Neuronal stem cell (in vitro differentiated cells): ENCODE measurements around the gene DGKB.

ENCODE experiments used
- DNase-seq: peaks from one replicate; pipeline ENCODE4 v3.0.0-alpha.2; 2013; ENCODE audit warnings: low spot score
- H2AFZ ChIP-seq: one replicate; pipeline ENCODE4 v1.6.1; 2013; ENCODE audit warnings: mild to moderate bottlenecking, low read length, inconsistent platforms
- H2AK5ac ChIP-seq: 2 replicates; pipeline ENCODE4 v1.6.1; 2013; ENCODE audit warnings: low read depth, mild to moderate bottlenecking, inconsistent platforms, low read length, moderate library complexity, mixed read lengths
- H2BK120ac ChIP-seq: 2 replicates; pipeline ENCODE4 v1.6.1; 2013; ENCODE audit warnings: low read depth, mild to moderate bottlenecking, inconsistent platforms, low read length, moderate library complexity, mixed read lengths
- H2BK12ac ChIP-seq: one replicate; pipeline ENCODE4 v1.6.1; 2013; ENCODE audit warnings: low read length, inconsistent platforms
- H2BK15ac ChIP-seq: 2 replicates; pipeline ENCODE4 v1.6.1; 2013; ENCODE audit warnings: mild to moderate bottlenecking, low read length, inconsistent platforms, mixed read lengths
- H2BK5ac ChIP-seq: one replicate; pipeline ENCODE4 v1.6.1; 2013; ENCODE audit warnings: inconsistent platforms, mild to moderate bottlenecking, low read length, moderate library complexity
- H3K14ac ChIP-seq: one replicate; pipeline ENCODE4 v1.6.1; 2013; ENCODE audit warnings: low read length, inconsistent platforms
- H3K18ac ChIP-seq: 2 replicates; pipeline ENCODE4 v1.6.1; 2013; ENCODE audit warnings: low read length, inconsistent platforms
- H3K23ac ChIP-seq: 2 replicates; pipeline ENCODE4 v1.6.1; 2013; ENCODE audit warnings: low read depth, mild to moderate bottlenecking, mixed read lengths, low read length, inconsistent platforms; ENCODE audit not compliant: poor library complexity
- H3K27ac ChIP-seq: replicated peaks from 3 replicates; pipeline ENCODE4 v1.5.1; 2013; ENCODE audit warnings: low read length, inconsistent platforms
- H3K27me3 ChIP-seq, 3 experiments: 2 replicates each; pipeline ENCODE4 v1.6.1; 2013; ENCODE audit warnings: low read length in 3 of 3, mild to moderate bottlenecking in 2 of 3, inconsistent platforms in 1 of 3, low read depth in 1 of 3, mixed read lengths in 1 of 3, moderate library complexity in 1 of 3; ENCODE audit not compliant: control insufficient read depth in 3 of 3, insufficient read depth in 3 of 3
- H3K36me3 ChIP-seq, 2 donors: replicated peaks in 1 of 2; 2 replicates each; pipeline ENCODE4 v1.6.1; 2013; ENCODE audit warnings: low read length in 2 of 2; ENCODE audit not compliant: control insufficient read depth in 2 of 2, insufficient read depth in 2 of 2
- H3K4ac ChIP-seq: 2 replicates; pipeline ENCODE4 v1.6.1; 2013; ENCODE audit warnings: inconsistent platforms, mild to moderate bottlenecking, low read length, moderate library complexity
- H3K4me1 ChIP-seq, 2 donors: 1 replicate in 1 of 2; 2 replicates in 1 of 2; pipeline ENCODE4 v1.6.1; 2013; ENCODE audit warnings: low read length in 2 of 2, low read depth in 1 of 2; ENCODE audit not compliant: control insufficient read depth in 2 of 2, insufficient read depth in 1 of 2
- H3K4me2 ChIP-seq: one replicate; pipeline ENCODE4 v1.6.1; 2013; ENCODE audit warnings: mild to moderate bottlenecking, low read length, inconsistent platforms; ENCODE audit not compliant: insufficient read depth, poor library complexity, severe bottlenecking
- H3K4me3 ChIP-seq, 2 donors: 2 replicates each; pipeline ENCODE4 v1.5.1; 2013; ENCODE audit warnings: low read length in 2 of 2, mild to moderate bottlenecking in 2 of 2, inconsistent platforms in 1 of 2, moderate library complexity in 1 of 2
- H3K79me1 ChIP-seq: one replicate; pipeline ENCODE4 v1.6.1; 2013; ENCODE audit warnings: low read depth, mild to moderate bottlenecking, inconsistent platforms, low read length, moderate library complexity
- H3K9ac ChIP-seq: one replicate; pipeline ENCODE4 v1.6.1; 2013; ENCODE audit warnings: mild to moderate bottlenecking, low read depth, low read length, inconsistent platforms; ENCODE audit not compliant: poor library complexity
- H3K9me3 ChIP-seq, 2 donors: replicated peaks in 1 of 2; 2 replicates each; pipeline versions ENCODE3 to v1.6.1; 2013; ENCODE audit warnings: low read length in 2 of 2, mild to moderate bottlenecking in 2 of 2, inconsistent platforms in 1 of 2, low read depth in 1 of 2, mixed read lengths in 1 of 2, moderate library complexity in 1 of 2; ENCODE audit not compliant: control insufficient read depth in 2 of 2, insufficient read depth in 1 of 2
- H4K8ac ChIP-seq: one replicate; pipeline ENCODE4 v1.6.1; 2013; ENCODE audit warnings: low read depth, mild to moderate bottlenecking, inconsistent platforms, low read length, moderate library complexity
- H4K91ac ChIP-seq: one replicate; pipeline ENCODE4 v1.6.1; 2013; ENCODE audit warnings: low read length, low read depth, mild to moderate bottlenecking, inconsistent platforms; ENCODE audit not compliant: poor library complexity
- WGBS, 2 donors: extraction: QIAGEN DNeasy Blood & Tissue Kit; methylation state at CpG; one replicate each; pipeline ENCODE4 v1.1.7; 2013; ENCODE audit warnings: missing lambda C conversion rate in 2 of 2, mixed read lengths in 1 of 2; ENCODE audit not compliant: insufficient read length in 2 of 2, insufficient replicate concordance in 1 of 2; ENCODE audit errors: extremely low coverage in 2 of 2; 5-methylcytosine and 5-hydroxymethylcytosine counted together

Gene DGKB

DNA sequence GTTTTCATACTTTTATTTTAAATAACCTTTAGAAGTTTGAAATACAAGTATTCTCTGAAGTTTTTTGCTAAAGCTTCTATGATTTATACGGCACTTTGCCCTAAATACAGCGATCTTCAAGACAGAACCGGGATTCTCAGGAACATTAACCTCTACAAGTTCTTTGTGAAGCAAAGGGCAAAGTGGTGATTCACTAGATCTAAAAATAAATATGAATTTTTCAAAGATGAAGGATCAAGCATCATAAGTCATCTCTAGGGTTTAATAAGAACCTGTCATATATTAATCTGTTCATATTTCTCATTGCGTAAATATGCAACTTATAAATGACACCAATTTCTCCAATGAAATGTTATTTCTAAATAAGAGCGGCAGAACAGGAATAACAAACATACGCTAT is 30.7 kb downstream of the DGKB start:
- Histone ChIP-seq H4K91ac (no peak overlapping the region), H2BK5ac (no peak overlapping the region), H3K9me3 (no peaks in the 10 kb centered on the region), H3K14ac (no peak overlapping the region), H4K8ac (no peak overlapping the region), H3K18ac (no peak overlapping the region), H3K9ac (no peak overlapping the region), H2BK12ac (no peak overlapping the region), H3K4me1 (no peaks in the 10 kb centered on the region), H3K79me1 (no peaks in the 10 kb centered on the region), H2AK5ac (no peak overlapping the region), H2BK120ac (no peak overlapping the region), H3K27me3 (no peaks in the 10 kb centered on the region), H3K4me3 (no peak overlapping the region), H2AFZ (no peak overlapping the region), H3K27ac (no peak overlapping the region), H3K36me3 (no peaks in the 10 kb centered on the region), H2BK15ac (no peak overlapping the region), H3K23ac (no peak overlapping the region), H3K4ac (no peak overlapping the region), H3K4me2 (no peak overlapping the region)
- no CpG with 5 or more reads among the region's 6 CpGs for WGBS, 2 donors
- no peak for DNase-seq

DNA sequence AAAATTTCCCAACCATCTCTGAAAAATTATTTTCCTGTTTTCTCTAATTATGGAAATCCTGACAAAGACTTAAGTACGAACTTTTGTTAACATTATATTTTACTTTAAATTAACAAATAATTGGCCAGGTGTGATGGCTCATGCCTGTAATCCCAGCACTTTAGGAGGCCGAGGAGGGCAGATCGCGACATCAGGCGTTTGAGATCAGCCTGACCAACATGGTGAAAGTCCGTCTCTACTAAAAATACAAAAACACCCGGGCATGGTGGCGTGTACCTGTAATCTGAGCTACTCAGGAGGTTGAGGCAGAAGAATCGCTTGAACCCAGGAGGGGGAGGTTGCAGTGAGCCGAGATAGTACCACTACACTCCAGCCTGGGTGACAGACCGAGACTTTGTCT is 32.2 kb downstream of the DGKB start:
- Histone ChIP-seq H3K14ac (no peak overlapping the region), H2BK5ac (no peak overlapping the region), H2BK120ac (no peak overlapping the region), H3K9me3 (no peaks in the 10 kb centered on the region), H3K79me1 (no peaks in the 10 kb centered on the region), H3K18ac (no peak overlapping the region), H4K8ac (no peak overlapping the region), H3K36me3 (no peaks in the 10 kb centered on the region), H3K9ac (no peak overlapping the region), H2AFZ (no peak overlapping the region), H3K27me3 (no peaks in the 10 kb centered on the region), H2AK5ac (no peak overlapping the region), H3K4me1 (no peaks in the 10 kb centered on the region), H3K27ac (no peak overlapping the region), H2BK15ac (no peak overlapping the region), H3K4ac (no peak overlapping the region), H2BK12ac (no peak overlapping the region), H4K91ac (no peak overlapping the region), H3K4me2 (no peak overlapping the region), H3K4me3 (no peak overlapping the region), H3K23ac (no peak overlapping the region)
- no peak for DNase-seq
- WGBS, 2 donors: no CpG with 5 or more reads among the region's 11 CpGs

DNA sequence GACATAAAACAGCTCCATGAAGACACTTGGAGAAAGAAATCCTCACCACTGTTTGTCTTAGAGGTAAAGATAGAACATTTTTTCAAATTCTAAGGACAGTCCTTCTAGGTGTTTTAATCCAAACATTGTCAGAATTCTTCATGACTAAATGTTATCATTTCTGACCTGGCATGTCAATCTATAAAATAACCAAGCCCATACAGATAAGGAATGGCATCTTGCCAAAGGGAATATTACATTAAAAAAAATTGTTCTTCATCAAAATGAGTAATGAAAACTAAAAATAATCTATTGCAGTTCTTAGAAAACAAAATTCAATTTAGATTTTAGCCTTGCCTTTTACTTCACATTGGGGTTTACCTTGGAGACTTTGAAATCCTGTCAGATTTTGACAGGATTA is 33.6 kb downstream of the DGKB start:
- Histone ChIP-seq H4K91ac (no peak overlapping the region), H3K4me3 (no peak overlapping the region), H3K9me3 (no peaks in the 10 kb centered on the region), H4K8ac (no peak overlapping the region), H3K27me3 (no peaks in the 10 kb centered on the region), H2BK15ac (no peak overlapping the region), H2BK5ac (no peak overlapping the region), H3K4ac (no peak overlapping the region), H3K36me3 (no peaks in the 10 kb centered on the region), H3K4me1 (no peaks in the 10 kb centered on the region), H3K14ac (no peak overlapping the region), H3K9ac (no peak overlapping the region), H3K79me1 (no peaks in the 10 kb centered on the region), H2AFZ (no peak overlapping the region), H2BK12ac (no peak overlapping the region), H3K23ac (no peak overlapping the region), H3K18ac (no peak overlapping the region), H3K27ac (no peak overlapping the region), H2BK120ac (no peak overlapping the region), H2AK5ac (no peak overlapping the region), H3K4me2 (no peak overlapping the region)
- no peak for DNase-seq

DNA sequence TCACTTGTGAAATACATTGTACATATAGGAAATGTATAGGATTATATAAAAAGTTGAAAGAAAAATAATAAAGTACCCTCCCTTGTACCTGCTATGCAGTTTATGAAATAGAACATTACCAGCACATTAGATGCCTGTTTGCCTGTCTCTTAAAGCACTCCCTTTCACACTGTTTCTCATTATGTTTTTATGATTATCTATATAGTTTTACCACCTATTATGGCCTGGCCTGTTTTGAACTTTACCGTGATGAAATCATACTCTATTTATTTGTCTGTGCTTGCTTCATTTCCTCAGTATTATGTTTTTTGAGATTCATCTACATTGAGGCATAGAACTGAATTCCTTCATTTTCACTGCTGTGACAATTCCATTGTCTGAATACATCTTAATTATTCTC is 41.1 kb downstream of the DGKB start:
- WGBS, 2 donors: no CpG with 5 or more reads among the region's 1 CpG
- no peak for DNase-seq
- H3K79me1 ChIP-seq: no peaks in the 10 kb centered on the region
- H3K4me2 ChIP-seq: no peak overlapping the region
- H3K23ac ChIP-seq: no peak overlapping the region
- no peaks in the 10 kb centered on the region for H3K4me1 ChIP-seq
- H3K4me3 ChIP-seq: no peak overlapping the region
- H2BK5ac ChIP-seq: no peak overlapping the region
- H2AK5ac ChIP-seq: no peak overlapping the region
- H2AFZ ChIP-seq: no peak overlapping the region
- no peak overlapping the region for H4K91ac ChIP-seq
- no peak overlapping the region for H2BK15ac ChIP-seq
- no peak overlapping the region for H3K14ac ChIP-seq
- no peak overlapping the region for H3K9ac ChIP-seq
- no peak overlapping the region for H4K8ac ChIP-seq
- H3K27me3 ChIP-seq: no peaks in the 10 kb centered on the region
- no peak overlapping the region for H3K18ac ChIP-seq
- no peaks in the 10 kb centered on the region for H3K9me3 ChIP-seq
- no peak overlapping the region for H2BK12ac ChIP-seq
- no peak overlapping the region for H2BK120ac ChIP-seq
- H3K27ac ChIP-seq: no peak overlapping the region
- H3K4ac ChIP-seq: no peak overlapping the region
- no peaks in the 10 kb centered on the region for H3K36me3 ChIP-seq
